Endodermal cell (in vitro differentiated cells): ENCODE results near the gene PDLIM5. TPM values are rescaled to one million over a fixed set of nuclear protein-coding genes. Genes with fewer than 3 reads are reported as not detected.

Experiments
- DNase-seq: peaks from one replicate; pipeline ENCODE4 v3.0.0-alpha.2; 2017
- H3K27ac ChIP-seq: 2 replicates; pipeline ENCODE4 v1.5.1; 2013; ENCODE audit warnings: mild to moderate bottlenecking, low read depth, low read length, moderate library complexity
- H3K27me3 ChIP-seq: 2 replicates; pipeline ENCODE4 v1.6.1; 2013; ENCODE audit warnings: mild to moderate bottlenecking, low read length, moderate library complexity; ENCODE audit not compliant: insufficient read depth, control insufficient read depth, poor library complexity, severe bottlenecking
- H3K36me3 ChIP-seq: 2 replicates; pipeline ENCODE4 v1.7.0; 2013; ENCODE audit warnings: mild to moderate bottlenecking, low read length, moderate library complexity; ENCODE audit not compliant: control insufficient read depth, insufficient read depth
- H3K4me1 ChIP-seq: one replicate; pipeline ENCODE4 v1.7.0; 2013; ENCODE audit warnings: low read length; ENCODE audit not compliant: control insufficient read depth, insufficient read depth
- H3K4me3 ChIP-seq: 2 replicates; pipeline ENCODE4 v1.5.1; 2013; ENCODE audit warnings: mild to moderate bottlenecking, low read length, moderate library complexity
- H3K9ac ChIP-seq: 2 replicates; pipeline ENCODE4 v1.6.1; 2013; ENCODE audit warnings: mild to moderate bottlenecking, low read length, moderate library complexity; ENCODE audit not compliant: poor library complexity, severe bottlenecking; ENCODE audit errors: extremely low read depth
- H3K9me3 ChIP-seq: 2 replicates; pipeline ENCODE4 v1.6.1; 2013; ENCODE audit warnings: mild to moderate bottlenecking, low read length, moderate library complexity; ENCODE audit not compliant: control insufficient read depth
- H3K27ac Mint-ChIP-seq: 2 replicates; pipeline ENCODE4 v1.8.0; 2020; ENCODE audit warnings: mixed read lengths
- H3K27me3 Mint-ChIP-seq: 2 replicates; pipeline ENCODE4 v1.8.0; 2021; ENCODE audit warnings: mild to moderate bottlenecking, mixed read lengths; ENCODE audit not compliant: insufficient read depth
- H3K36me3 Mint-ChIP-seq: 2 replicates; pipeline ENCODE4 v1.8.0; 2020; ENCODE audit warnings: low read depth, mixed read lengths
- H3K4me1 Mint-ChIP-seq: 2 replicates; pipeline ENCODE4 v1.8.0; 2020; ENCODE audit warnings: mixed read lengths
- H3K4me3 Mint-ChIP-seq: 2 replicates; pipeline ENCODE4 v1.8.0; 2020; ENCODE audit warnings: mild to moderate bottlenecking, moderate library complexity, mixed read lengths
- H3K9me3 Mint-ChIP-seq: 2 replicates; pipeline ENCODE4 v1.8.0; 2020; ENCODE audit warnings: mild to moderate bottlenecking, mixed read lengths
- CTCF ChIP-seq: fragments of 200-600 bp; sonication (generic); conservative IDR thresholded peaks from 2 replicates; pipeline ENCODE4 v1.5.0; 2021; ENCODE audit warnings: antibody characterized with exemption, mild to moderate bottlenecking
- WGBS, 2 experiments: methylation state at CpG; one replicate each; pipeline versions ENCODE4 v1.1.5 to v1.1.7; 2013; ENCODE audit warnings: missing lambda C conversion rate in 2 of 2, mixed read lengths in 1 of 2; ENCODE audit not compliant: insufficient coverage in 1 of 2, insufficient read length in 1 of 2; 5-methylcytosine and 5-hydroxymethylcytosine counted together
- total RNA-seq, 2 donors: library from RNA; stranded (reverse); fragmentation: NEBNext Ultra II Directional in 1 of 2; extraction: Animal tissue kit (Norgen Biotek cat#: 25700) in 1 of 2; gene quantifications; 2 replicates in 1 of 2; 3 replicates in 1 of 2; pipeline ENCODE4 v1.2.1, GENCODE V29; 2021

Gene PDLIM5
- total RNA-seq, 2 donors from 2014 or later: 91.0 to 149 TPM

DNA sequence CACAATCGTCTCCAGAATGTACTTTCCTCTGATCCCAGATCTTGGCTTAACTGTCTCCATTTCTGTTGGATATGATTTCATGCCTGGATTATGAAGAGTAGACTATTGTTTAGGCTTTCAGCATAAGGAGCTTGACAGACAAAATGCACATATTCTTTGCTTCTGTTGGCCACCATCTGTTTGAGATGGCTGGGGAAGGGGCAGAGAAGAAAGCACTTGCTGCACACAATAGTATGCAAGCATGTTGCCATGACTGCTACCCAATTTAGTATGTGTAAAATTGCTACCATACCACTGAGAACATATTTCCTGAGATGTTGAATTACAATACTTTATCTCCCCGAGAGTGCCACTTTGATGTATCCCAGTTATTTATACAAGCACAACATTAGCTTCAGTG, 178.1 kb downstream of the PDLIM5 start:
- H3K27ac ChIP-seq: no peak overlapping the region
- Mint-ChIP-seq H3K36me3 (peaks cover 18% of the 10 kb centered on the region), H3K27ac (no peak overlapping the region), H3K4me3 (no peak overlapping the region), H3K9me3 (no peaks in the 10 kb centered on the region), H3K4me1 (peaks cover 26% of the 10 kb centered on the region), H3K27me3 (no peaks in the 10 kb centered on the region)
- no peaks in the 10 kb centered on the region for H3K27me3 ChIP-seq
- H3K4me3 ChIP-seq: no peak overlapping the region
- H3K36me3 ChIP-seq: peaks cover 28% of the 10 kb centered on the region
- no peak for TF ChIP-seq CTCF
- WGBS, 2 experiments: 95 to 100% methylated on average over 2 of the region's 2 CpGs
- no peak for DNase-seq
- H3K9me3 ChIP-seq: no peaks in the 10 kb centered on the region
- no peaks in the 10 kb centered on the region for H3K4me1 ChIP-seq
- no peak overlapping the region for H3K9ac ChIP-seq

DNA sequence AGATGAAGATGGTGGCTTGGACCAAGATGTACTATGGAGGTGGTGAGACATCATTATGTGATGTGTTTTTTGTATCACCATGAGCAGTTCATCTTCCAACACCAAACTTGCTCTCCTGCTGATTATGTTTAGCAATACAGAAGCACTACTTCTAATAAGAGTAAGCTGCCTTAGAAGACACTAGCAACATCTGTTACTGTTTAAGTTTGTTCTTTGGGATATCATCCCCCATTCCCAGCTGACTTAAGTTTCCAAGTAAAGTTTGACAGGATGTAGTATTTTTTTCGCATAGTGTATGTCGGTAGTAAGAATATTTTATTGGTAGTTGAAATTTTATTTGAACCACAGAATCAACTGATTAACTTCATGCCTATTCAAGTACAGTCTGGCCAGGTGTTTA, 182.5 kb downstream of the PDLIM5 start:
- no peak overlapping the region for H3K4me3 ChIP-seq
- no CpG with 5 or more reads among the region's 2 CpGs for WGBS, 2 experiments
- peaks cover 25% of the 10 kb centered on the region for H3K36me3 ChIP-seq
- no peak overlapping the region for H3K9ac ChIP-seq
- H3K4me1 ChIP-seq: no peaks in the 10 kb centered on the region
- no peaks in the 10 kb centered on the region for H3K9me3 Mint-ChIP-seq
- no peaks in the 10 kb centered on the region for H3K27me3 ChIP-seq
- no peaks in the 10 kb centered on the region for H3K27me3 Mint-ChIP-seq
- no peak overlapping the region for H3K4me3 Mint-ChIP-seq
- DNase-seq: no peak
- no peaks in the 10 kb centered on the region for H3K9me3 ChIP-seq
- peak overlapping the region; percentile 29 for H3K27ac Mint-ChIP-seq
- H3K27ac ChIP-seq: no peak overlapping the region
- no peak for TF ChIP-seq CTCF
- peaks cover 26% of the 10 kb centered on the region for H3K36me3 Mint-ChIP-seq
- H3K4me1 Mint-ChIP-seq: peaks cover 15% of the 10 kb centered on the region

GRCh38 chr4:94635177-94635576, 183.4 kb downstream of the PDLIM5 start:
- Mint-ChIP-seq H3K27me3 (no peaks in the 10 kb centered on the region), H3K9me3 (no peaks in the 10 kb centered on the region), H3K27ac (no peak overlapping the region), H3K4me1 (peaks cover 15% of the 10 kb centered on the region), H3K36me3 (peaks cover 23% of the 10 kb centered on the region), H3K4me3 (no peak overlapping the region)
- H3K9ac ChIP-seq: no peak overlapping the region
- WGBS, 2 experiments: 82 to 86% methylated on average over 2 of the region's 2 CpGs
- H3K36me3 ChIP-seq: peaks cover 22% of the 10 kb centered on the region
- DNase-seq: no peak
- no peak for TF ChIP-seq CTCF
- H3K9me3 ChIP-seq: no peaks in the 10 kb centered on the region
- no peaks in the 10 kb centered on the region for H3K4me1 ChIP-seq
- no peaks in the 10 kb centered on the region for H3K27me3 ChIP-seq
- H3K4me3 ChIP-seq: no peak overlapping the region
- H3K27ac ChIP-seq: no peak overlapping the region
